Hepatocyte (in vitro differentiated cells): ENCODE data around the gene LMTK2.

Source experiments
- EZH2 ChIP-seq: fragments of 200-600 bp; sonication (generic); IDR thresholded peaks from 2 replicates; pipeline ENCODE4 v1.6.1; 2016; ENCODE audit warnings: antibody characterized with exemption, mild to moderate bottlenecking, borderline replicate concordance
- EZH2phosphoT487 ChIP-seq: fragments of 200-600 bp; sonication (generic); IDR thresholded peaks from one replicate; pipeline ENCODE4 v1.6.1; 2018; ENCODE audit warnings: antibody characterized with exemption, mild to moderate bottlenecking, low read depth, moderate library complexity; ENCODE audit not compliant: unreplicated experiment, severe bottlenecking
- TF ChIP-seq, protein P1 (sequence below): fragments of 200-600 bp; sonication (generic); IDR thresholded peaks from 2 replicates; pipeline ENCODE4 v1.5.1; 2016; ENCODE audit warnings: antibody characterized with exemption, mild to moderate bottlenecking; ENCODE audit not compliant: poor library complexity

DNA sequence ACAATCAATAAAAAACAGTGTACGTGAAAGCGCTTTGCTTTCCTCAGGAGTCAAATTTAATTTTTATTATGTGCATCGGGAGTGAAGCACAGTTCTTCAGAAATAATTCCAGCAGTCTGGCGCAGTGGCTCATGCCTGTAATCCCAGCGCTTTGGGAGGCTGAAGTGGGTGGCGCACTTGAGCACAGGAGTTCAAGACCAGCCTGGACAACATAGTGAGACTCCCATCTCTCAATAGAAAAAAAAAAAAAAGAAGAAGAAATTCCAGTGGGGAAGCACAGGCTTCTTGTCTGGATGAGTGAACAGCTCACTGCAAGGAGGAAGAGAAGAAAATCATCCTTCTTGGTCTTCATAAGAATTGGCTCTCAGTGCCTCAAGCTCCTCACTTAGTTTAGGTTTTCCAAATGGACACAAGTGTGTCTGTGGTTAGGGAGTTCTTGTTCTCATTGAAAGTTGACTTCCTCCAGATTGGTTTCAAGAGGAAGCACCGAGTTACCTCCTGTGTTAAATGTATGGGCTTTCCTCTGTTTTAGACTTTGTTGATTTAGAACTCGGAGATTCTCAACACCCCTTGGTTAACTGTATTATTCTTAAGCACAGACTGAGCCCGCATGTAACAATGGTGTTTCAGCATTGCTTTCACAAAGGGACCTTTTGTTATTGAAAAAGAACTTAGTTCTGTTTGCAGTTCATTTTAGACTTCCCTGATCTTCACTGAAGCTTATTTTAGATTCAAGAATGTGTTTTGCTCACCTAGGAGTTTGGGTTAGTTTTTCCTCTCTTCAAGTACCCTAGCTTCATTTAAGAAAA lies 28.0 kb downstream of the LMTK2 start:
- TF ChIP-seq EZH2 (no peak), EZH2phosphoT487 (no peak)
- TF ChIP-seq, protein P1, sequence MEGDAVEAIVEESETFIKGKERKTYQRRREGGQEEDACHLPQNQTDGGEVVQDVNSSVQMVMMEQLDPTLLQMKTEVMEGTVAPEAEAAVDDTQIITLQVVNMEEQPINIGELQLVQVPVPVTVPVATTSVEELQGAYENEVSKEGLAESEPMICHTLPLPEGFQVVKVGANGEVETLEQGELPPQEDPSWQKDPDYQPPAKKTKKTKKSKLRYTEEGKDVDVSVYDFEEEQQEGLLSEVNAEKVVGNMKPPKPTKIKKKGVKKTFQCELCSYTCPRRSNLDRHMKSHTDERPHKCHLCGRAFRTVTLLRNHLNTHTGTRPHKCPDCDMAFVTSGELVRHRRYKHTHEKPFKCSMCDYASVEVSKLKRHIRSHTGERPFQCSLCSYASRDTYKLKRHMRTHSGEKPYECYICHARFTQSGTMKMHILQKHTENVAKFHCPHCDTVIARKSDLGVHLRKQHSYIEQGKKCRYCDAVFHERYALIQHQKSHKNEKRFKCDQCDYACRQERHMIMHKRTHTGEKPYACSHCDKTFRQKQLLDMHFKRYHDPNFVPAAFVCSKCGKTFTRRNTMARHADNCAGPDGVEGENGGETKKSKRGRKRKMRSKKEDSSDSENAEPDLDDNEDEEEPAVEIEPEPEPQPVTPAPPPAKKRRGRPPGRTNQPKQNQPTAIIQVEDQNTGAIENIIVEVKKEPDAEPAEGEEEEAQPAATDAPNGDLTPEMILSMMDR: no peak
